SK-N-SH treated with all-trans-retinoic acid at 6 μM for 48 hours (cell line): ENCODE results near the gene NRAS.

ENCODE experiments used
- ARNTL ChIP-seq: fragments of 450-650 bp; formaldehyde crosslinking; IDR thresholded peaks from 2 replicates; pipeline ENCODE4 v1.5.0; 2020; ENCODE audit warnings: low read depth, mild to moderate bottlenecking, moderate library complexity, borderline replicate concordance
- OSR1 ChIP-seq: fragments of 250-450 bp; sonication (Bioruptor Pico); IDR thresholded peaks from 2 replicates; pipeline ENCODE4 v1.8.0; 2022; ENCODE audit warnings: moderate library complexity, mild to moderate bottlenecking, inconsistent platforms
- SNAI2 ChIP-seq: fragments of 250-450 bp; sonication (Bioruptor Pico); IDR thresholded peaks from 2 replicates; pipeline ENCODE4 v1.5.0; 2020; ENCODE audit warnings: mild to moderate bottlenecking, moderate library complexity
- TOX ChIP-seq: fragments of 250-450 bp; sonication (Bioruptor Pico); IDR thresholded peaks from 2 replicates; pipeline ENCODE4 v1.8.0; 2021; ENCODE audit warnings: mild to moderate bottlenecking, moderate library complexity, borderline replicate concordance

DNA sequence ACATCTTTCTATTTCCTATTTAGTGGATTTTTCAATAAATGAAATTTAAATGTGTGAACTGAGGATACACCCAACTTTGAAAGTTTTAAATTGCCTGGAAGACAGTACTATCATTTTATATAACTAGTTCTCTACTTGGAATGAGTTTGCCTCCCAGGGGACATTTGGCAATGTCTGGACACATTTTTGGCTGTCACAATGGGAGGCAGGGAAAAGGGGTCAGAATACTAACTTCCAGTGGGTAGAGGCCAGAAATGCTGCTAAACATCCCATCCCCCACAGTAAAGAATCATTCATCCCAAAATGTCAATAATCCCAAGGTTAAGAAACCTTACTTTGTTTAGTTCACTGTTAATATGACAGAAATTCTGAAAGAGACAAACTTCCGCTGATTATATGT is 13.2 kb upstream of the NRAS start:
- TF ChIP-seq TOX (CRISPR knock-in tag) (no peak), SNAI2 (CRISPR knock-in tag) (no peak), OSR1 (CRISPR knock-in tag) (no peak), ARNTL (no peak)
